Activated T-helper 17 cell treated with anti-CD3 and anti-CD28 coated beads, Interleukin-2, amount 50 U/mL, for 72 hours (primary cell): ENCODE measurements around the gene KCNA1. TPM values are rescaled to one million over a fixed set of nuclear protein-coding genes. Genes with fewer than 3 reads are reported as not detected.

Experiments used
- ATAC-seq: fragments of 150-1000 bp; cut with Tn5 transposase; replicated peaks from 2 replicates; pipeline ENCODE4 v1.10.0; 2021; ENCODE audit warnings: mild to moderate bottlenecking, moderate library complexity
- H3K27ac Mint-ChIP-seq: one replicate; pipeline ENCODE4 v1.8.0; 2022; ENCODE audit warnings: mixed read lengths
- H3K27me3 Mint-ChIP-seq: one replicate; pipeline ENCODE4 v1.8.0; 2022; ENCODE audit warnings: mixed read lengths
- H3K36me3 Mint-ChIP-seq: one replicate; pipeline ENCODE4 v1.8.0; 2022; ENCODE audit warnings: low read depth, mild to moderate bottlenecking, mixed read lengths
- H3K4me1 Mint-ChIP-seq: one replicate; pipeline ENCODE4 v1.8.0; 2022; ENCODE audit warnings: mixed read lengths
- H3K4me3 Mint-ChIP-seq: one replicate; pipeline ENCODE4 v1.8.0; 2022; ENCODE audit warnings: mild to moderate bottlenecking, mixed read lengths
- H3K9me3 Mint-ChIP-seq: one replicate; pipeline ENCODE4 v1.8.0; 2022; ENCODE audit warnings: mixed read lengths
- total RNA-seq, 2 donors: library from RNA; stranded (reverse); gene quantifications; one replicate each; pipeline ENCODE4 v1.2.3, GENCODE V29; 2022

KCNA1 gene
- total RNA-seq, 2 donors from 2014 or later: not detected

DNA sequence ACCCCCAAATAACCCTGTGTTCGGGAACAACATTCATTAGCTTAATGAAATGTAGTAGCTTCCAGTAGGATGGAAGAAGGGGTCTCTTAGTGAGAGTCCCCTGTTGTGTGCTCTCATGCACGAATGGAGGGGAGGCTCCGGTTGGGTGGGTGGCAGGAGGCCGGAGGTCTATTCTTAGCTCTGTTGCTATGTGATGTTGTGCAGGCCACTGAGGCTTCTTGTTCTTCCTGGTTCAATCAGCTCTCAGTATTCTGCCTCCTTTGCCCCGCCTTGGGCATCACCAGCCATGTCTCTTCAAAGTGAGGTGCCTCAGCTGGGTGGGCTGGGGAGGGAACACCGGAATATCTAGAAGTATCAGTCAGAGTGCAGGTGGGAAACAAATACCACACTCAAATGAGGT lies 50.8 kb downstream of the KCNA1 start:
- Mint-ChIP-seq H3K27me3 (peaks cover 66% of the 10 kb centered on the region), H3K27ac (no peak overlapping the region), H3K36me3 (no peaks in the 10 kb centered on the region)

GRCh38 chr12:4961311-4961710 lies 51.6 kb downstream of the KCNA1 start:
- no peak overlapping the region for H3K27ac Mint-ChIP-seq
- no peaks in the 10 kb centered on the region for H3K36me3 Mint-ChIP-seq
- H3K4me1 Mint-ChIP-seq: no peaks in the 10 kb centered on the region
- no peaks in the 10 kb centered on the region for H3K9me3 Mint-ChIP-seq
- no peak overlapping the region for H3K4me3 Mint-ChIP-seq
- ATAC-seq: no peak
- H3K27me3 Mint-ChIP-seq: peaks cover 58% of the 10 kb centered on the region

More for the DNA sequence above, 50.8 kb downstream of the KCNA1 start:
- Mint-ChIP-seq H3K4me3 (no peak overlapping the region), H3K4me1 (no peaks in the 10 kb centered on the region), H3K9me3 (no peaks in the 10 kb centered on the region)
- ATAC-seq: no peak

GRCh38 chr12:4962539-4963486 lies 53.1 kb downstream of the KCNA1 start:
- Mint-ChIP-seq H3K36me3 (no peaks in the 10 kb centered on the region), H3K4me1 (no peaks in the 10 kb centered on the region), H3K4me3 (no peak overlapping the region), H3K27me3 (peaks cover 51% of the 10 kb centered on the region), H3K9me3 (no peaks in the 10 kb centered on the region), H3K27ac (no peak overlapping the region)
- ATAC-seq: no peak

Other genes starting within 250 kb of the KCNA1 start
- gene GALNT8, start 189.5 kb upstream of the KCNA1 start, total RNA-seq: under 1 TPM; 0.87 to 0.89 TPM
- gene KCNA5, start 134.0 kb downstream of the KCNA1 start, total RNA-seq: not detected